Activated T-cell treated with anti-CD3 and anti-CD28 coated beads, Interleukin-2, amount 50 U/mL, for 72 hours (primary cell): ENCODE results near the gene KRTAP11-1. TPM values are rescaled to one million over a fixed set of nuclear protein-coding genes. Genes with fewer than 3 reads are reported as not detected.

Source experiments
- total RNA-seq, 2 donors: library from RNA; stranded (reverse); gene quantifications; one replicate each; pipeline ENCODE4 v1.2.3, GENCODE V29; 2022

KRTAP11-1 gene
- total RNA-seq, 2 donors from 2014 or later, result not detected

Other genes with a start within 250 kb of the KRTAP11-1 start
- not detected for gene KRTAP20-2, start 246.4 kb downstream of the KRTAP11-1 start, total RNA-seq
- gene KRTAP20-3, start 238.7 kb downstream of the KRTAP11-1 start, total RNA-seq, result not detected
- gene KRTAP21-3, start 162.8 kb downstream of the KRTAP11-1 start, total RNA-seq, result not detected
- gene KRTAP21-2, start 134.3 kb downstream of the KRTAP11-1 start, total RNA-seq, result not detected
- gene KRTAP21-1, start 126.2 kb downstream of the KRTAP11-1 start, total RNA-seq, result not detected
- gene KRTAP8-1, start 68.3 kb downstream of the KRTAP11-1 start, total RNA-seq, result not detected
- gene KRTAP7-1, start 51.8 kb downstream of the KRTAP11-1 start, total RNA-seq, result not detected
- gene KRTAP19-8, start 156.9 kb upstream of the KRTAP11-1 start, total RNA-seq, result not detected